ENCODE results near the gene PICALM. TPM values are rescaled to one million over a fixed set of nuclear protein-coding genes. Genes with fewer than 3 reads are reported as not detected.
A peak's percentile ranks its signal among the peaks of the same experiment; 100 is the strongest.

Gene PICALM
- total and polyA plus RNA-seq, 9 of the 15 experiments (the other 6 are each of a cell fraction or from before 2014, with no cell fraction given) = 41.3 to 990 (median 309) TPM

- TF ChIP-seq TEAD2 (tag; IDR thresholded peaks at IDR 0.05) (peak; percentile 100), RCOR1 (IDR thresholded peaks at IDR 0.05; ENCODE audit: borderline replicate concordance in 1 of 2, low read depth in 2 of 2, low read length in 2 of 2) (peak; percentile 96 to 98), KDM5B (IDR thresholded peaks at IDR 0.05; ENCODE audit: insufficient replicate concordance, low read depth, low read length) (no peak), KDM1A (IDR thresholded peaks at IDR 0.05) (peak; percentile 96 to 97), CBX3 (IDR thresholded peaks at IDR 0.05; ENCODE audit: borderline replicate concordance in 1 of 2, low read length in 2 of 2) (0 out of 3 replicates have a peak, but pooled peaks of 1 of the 2 experiments have one; percentile 22), ZFP91 (CRISPR knock-in tag; IDR thresholded peaks at IDR 0.05) (no peak), ESRRA (IDR thresholded peaks at IDR 0.05; ENCODE audit: borderline replicate concordance, low read depth) (peak; percentile 57; the same call in 1 of the 2 replicates), GTF2E2 (tag; IDR thresholded peaks at IDR 0.05) (no peak)
- TF ChIP-seq, protein P1, sequence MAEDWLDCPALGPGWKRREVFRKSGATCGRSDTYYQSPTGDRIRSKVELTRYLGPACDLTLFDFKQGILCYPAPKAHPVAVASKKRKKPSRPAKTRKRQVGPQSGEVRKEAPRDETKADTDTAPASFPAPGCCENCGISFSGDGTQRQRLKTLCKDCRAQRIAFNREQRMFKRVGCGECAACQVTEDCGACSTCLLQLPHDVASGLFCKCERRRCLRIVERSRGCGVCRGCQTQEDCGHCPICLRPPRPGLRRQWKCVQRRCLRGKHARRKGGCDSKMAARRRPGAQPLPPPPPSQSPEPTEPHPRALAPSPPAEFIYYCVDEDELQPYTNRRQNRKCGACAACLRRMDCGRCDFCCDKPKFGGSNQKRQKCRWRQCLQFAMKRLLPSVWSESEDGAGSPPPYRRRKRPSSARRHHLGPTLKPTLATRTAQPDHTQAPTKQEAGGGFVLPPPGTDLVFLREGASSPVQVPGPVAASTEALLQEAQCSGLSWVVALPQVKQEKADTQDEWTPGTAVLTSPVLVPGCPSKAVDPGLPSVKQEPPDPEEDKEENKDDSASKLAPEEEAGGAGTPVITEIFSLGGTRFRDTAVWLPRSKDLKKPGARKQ (CRISPR knock-in tag; IDR thresholded peaks at IDR 0.05) = no peak
- TF ChIP-seq, protein P2, sequence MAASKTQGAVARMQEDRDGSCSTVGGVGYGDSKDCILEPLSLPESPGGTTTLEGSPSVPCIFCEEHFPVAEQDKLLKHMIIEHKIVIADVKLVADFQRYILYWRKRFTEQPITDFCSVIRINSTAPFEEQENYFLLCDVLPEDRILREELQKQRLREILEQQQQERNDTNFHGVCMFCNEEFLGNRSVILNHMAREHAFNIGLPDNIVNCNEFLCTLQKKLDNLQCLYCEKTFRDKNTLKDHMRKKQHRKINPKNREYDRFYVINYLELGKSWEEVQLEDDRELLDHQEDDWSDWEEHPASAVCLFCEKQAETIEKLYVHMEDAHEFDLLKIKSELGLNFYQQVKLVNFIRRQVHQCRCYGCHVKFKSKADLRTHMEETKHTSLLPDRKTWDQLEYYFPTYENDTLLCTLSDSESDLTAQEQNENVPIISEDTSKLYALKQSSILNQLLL (CRISPR knock-in tag; IDR thresholded peaks at IDR 0.05; ENCODE audit: borderline replicate concordance) = no peak
- TF ChIP-seq, protein P3, sequence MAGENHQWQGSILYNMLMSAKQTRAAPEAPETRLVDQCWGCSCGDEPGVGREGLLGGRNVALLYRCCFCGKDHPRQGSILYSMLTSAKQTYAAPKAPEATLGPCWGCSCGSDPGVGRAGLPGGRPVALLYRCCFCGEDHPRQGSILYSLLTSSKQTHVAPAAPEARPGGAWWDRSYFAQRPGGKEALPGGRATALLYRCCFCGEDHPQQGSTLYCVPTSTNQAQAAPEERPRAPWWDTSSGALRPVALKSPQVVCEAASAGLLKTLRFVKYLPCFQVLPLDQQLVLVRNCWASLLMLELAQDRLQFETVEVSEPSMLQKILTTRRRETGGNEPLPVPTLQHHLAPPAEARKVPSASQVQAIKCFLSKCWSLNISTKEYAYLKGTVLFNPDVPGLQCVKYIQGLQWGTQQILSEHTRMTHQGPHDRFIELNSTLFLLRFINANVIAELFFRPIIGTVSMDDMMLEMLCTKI (IDR thresholded peaks at IDR 0.05; ENCODE audit: partially characterized antibody) = no peak
- TF ChIP-seq, protein P4, sequence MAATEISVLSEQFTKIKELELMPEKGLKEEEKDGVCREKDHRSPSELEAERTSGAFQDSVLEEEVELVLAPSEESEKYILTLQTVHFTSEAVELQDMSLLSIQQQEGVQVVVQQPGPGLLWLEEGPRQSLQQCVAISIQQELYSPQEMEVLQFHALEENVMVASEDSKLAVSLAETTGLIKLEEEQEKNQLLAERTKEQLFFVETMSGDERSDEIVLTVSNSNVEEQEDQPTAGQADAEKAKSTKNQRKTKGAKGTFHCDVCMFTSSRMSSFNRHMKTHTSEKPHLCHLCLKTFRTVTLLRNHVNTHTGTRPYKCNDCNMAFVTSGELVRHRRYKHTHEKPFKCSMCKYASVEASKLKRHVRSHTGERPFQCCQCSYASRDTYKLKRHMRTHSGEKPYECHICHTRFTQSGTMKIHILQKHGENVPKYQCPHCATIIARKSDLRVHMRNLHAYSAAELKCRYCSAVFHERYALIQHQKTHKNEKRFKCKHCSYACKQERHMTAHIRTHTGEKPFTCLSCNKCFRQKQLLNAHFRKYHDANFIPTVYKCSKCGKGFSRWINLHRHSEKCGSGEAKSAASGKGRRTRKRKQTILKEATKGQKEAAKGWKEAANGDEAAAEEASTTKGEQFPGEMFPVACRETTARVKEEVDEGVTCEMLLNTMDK (IDR thresholded peaks at IDR 0.05; ENCODE audit: borderline replicate concordance, insufficient read depth, low read depth, low read length, poor library complexity, severe bottlenecking) = peak; percentile 50
- TF ChIP-seq, protein P5, sequence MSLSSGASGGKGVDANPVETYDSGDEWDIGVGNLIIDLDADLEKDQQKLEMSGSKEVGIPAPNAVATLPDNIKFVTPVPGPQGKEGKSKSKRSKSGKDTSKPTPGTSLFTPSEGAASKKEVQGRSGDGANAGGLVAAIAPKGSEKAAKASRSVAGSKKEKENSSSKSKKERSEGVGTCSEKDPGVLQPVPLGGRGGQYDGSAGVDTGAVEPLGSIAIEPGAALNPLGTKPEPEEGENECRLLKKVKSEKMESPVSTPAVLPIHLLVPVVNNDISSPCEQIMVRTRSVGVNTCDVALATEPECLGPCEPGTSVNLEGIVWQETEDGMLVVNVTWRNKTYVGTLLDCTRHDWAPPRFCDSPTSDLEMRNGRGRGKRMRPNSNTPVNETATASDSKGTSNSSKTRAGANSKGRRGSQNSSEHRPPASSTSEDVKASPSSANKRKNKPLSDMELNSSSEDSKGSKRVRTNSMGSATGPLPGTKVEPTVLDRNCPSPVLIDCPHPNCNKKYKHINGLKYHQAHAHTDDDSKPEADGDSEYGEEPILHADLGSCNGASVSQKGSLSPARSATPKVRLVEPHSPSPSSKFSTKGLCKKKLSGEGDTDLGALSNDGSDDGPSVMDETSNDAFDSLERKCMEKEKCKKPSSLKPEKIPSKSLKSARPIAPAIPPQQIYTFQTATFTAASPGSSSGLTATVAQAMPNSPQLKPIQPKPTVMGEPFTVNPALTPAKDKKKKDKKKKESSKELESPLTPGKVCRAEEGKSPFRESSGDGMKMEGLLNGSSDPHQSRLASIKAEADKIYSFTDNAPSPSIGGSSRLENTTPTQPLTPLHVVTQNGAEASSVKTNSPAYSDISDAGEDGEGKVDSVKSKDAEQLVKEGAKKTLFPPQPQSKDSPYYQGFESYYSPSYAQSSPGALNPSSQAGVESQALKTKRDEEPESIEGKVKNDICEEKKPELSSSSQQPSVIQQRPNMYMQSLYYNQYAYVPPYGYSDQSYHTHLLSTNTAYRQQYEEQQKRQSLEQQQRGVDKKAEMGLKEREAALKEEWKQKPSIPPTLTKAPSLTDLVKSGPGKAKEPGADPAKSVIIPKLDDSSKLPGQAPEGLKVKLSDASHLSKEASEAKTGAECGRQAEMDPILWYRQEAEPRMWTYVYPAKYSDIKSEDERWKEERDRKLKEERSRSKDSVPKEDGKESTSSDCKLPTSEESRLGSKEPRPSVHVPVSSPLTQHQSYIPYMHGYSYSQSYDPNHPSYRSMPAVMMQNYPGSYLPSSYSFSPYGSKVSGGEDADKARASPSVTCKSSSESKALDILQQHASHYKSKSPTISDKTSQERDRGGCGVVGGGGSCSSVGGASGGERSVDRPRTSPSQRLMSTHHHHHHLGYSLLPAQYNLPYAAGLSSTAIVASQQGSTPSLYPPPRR (CRISPR knock-in tag; IDR thresholded peaks at IDR 0.05; ENCODE audit: borderline replicate concordance) = no peak
Measured at GRCh38 chr11:86041975-86042378, 26.9 kb downstream of the PICALM start (continued).

Data from K562 (cell line).